GM19351 (cell line): ENCODE data around the gene ADAM12.

Source experiments
- ATAC-seq: cut with Tn5 transposase; IDR thresholded peaks from one replicate; pipeline ENCODE4 v1.9.1; 2021; ENCODE audit warnings: mild to moderate bottlenecking, moderate library complexity; ENCODE audit not compliant: unreplicated experiment

The ADAM12 gene

GRCh38 chr10:126317751-126318150, 70.5 kb downstream of the ADAM12 start:
- ATAC-seq = no peak

DNA sequence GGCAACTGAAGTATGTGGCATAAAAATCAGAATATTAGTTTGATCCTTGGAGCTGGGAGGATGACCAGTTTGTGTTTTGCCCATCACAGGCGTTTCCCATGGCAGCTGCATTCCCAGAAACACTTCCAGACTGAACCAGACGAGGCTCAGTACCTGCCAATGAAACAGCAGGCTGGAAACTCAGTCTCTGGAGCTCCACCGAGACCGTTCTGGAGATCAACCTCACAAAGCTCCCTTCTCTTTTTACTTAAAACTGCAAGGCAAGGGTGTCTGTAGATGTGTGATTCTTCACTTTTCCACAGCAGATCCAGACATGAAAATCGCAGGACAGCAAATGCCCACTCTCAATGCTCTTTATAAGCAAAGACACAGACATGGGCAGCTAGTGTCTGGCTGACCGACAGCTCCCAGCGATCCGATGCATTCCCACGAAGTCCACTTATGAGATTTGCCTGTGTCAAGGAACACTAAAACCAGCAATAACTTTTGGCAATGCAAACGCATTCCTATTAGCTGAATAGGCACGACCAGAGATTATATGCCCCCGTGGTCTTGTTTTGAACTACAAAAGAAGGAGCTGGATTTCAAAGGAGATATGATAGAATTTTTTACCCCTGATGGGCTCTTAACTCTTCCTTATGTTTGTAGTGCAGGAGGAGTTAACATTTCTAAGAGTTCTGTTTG, 72.6 kb downstream of the ADAM12 start:
- ATAC-seq = no peak

DNA sequence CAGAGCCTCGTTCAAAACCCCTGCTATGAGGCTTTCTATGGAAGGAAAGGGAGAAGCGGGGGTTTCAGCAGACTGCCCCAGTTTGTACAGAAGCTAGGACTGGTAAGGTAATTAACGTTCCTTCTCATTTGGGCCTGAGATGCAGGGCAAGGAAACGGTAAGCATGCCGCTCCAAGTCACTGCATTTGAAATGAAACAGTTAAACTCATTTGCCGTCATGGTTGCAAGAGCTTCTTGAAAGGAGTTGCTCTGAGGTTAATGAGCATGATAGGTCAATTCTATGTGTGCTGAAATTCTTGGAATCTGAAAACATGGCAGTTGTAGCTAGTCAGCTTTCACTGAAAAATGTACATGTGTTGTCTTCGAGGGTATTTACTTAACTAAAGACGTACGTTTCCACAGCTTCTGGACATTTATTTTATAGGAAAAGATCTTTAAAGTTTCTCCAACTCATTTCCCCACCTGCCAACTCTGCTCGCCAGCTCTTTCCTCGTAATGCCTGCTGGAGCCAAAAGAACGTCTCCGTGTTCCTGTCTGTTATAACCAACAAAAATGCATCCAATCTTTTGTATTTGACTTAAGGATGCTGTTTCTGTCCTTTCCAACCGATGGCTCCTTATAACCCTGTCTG, 73.3 kb downstream of the ADAM12 start:
- no peak for ATAC-seq

GRCh38 chr10:126312167-126312566, 76.1 kb downstream of the ADAM12 start:
- no peak for ATAC-seq

GRCh38 chr10:126309228-126309883, 78.9 kb downstream of the ADAM12 start:
- ATAC-seq = no peak

DNA sequence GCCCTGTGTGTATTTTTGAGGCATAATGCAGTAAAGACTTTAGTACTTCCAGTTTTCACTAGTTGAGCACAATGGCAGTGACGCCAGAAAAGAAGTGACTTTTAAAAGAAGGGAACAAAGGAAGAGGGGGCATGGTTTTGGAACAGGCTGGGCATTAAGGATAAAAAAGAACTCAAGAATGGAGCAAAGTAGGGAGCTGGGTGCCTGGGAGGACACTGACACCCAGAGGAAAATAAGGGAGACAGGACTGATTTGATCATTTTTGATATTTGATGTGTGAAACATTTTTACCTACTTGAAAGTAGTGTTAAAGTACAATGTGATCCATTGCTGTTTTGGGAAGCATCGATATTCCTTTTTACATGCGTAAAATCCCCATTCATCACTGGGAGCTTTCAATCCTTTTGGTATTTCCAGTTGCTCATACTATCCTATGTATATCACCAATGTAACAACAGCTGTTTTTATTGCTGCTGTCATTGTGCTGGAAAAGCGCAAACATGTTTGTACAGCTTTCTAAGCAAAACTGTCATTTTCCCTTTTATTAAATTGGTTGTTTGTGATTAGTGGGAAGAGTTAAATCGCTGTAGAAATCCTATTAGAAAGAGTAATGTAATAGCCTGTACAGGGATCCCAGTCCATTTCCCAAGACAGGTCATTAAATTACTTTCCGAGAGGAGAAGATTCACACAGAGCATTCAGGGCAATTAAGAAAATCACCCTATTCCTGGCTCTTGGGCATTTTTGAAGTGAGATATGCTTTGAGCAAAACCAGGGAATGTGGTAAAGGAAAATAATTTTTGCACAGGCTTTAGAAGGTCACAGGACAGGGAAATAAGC, 85.2 kb downstream of the ADAM12 start:
- ATAC-seq = no peak

- ATAC-seq = no peak
These were observed 85.9 kb downstream of the ADAM12 start for GRCh38 chr10:126302476-126302756.

GRCh38 chr10:126301701-126302475, 86.4 kb downstream of the ADAM12 start:
- ATAC-seq = no peak

- ATAC-seq = no peak
These were observed 93.8 kb downstream of the ADAM12 start for GRCh38 chr10:126294451-126294850.

GRCh38 chr10:126290232-126290631, 98.0 kb downstream of the ADAM12 start:
- no peak for ATAC-seq

DNA sequence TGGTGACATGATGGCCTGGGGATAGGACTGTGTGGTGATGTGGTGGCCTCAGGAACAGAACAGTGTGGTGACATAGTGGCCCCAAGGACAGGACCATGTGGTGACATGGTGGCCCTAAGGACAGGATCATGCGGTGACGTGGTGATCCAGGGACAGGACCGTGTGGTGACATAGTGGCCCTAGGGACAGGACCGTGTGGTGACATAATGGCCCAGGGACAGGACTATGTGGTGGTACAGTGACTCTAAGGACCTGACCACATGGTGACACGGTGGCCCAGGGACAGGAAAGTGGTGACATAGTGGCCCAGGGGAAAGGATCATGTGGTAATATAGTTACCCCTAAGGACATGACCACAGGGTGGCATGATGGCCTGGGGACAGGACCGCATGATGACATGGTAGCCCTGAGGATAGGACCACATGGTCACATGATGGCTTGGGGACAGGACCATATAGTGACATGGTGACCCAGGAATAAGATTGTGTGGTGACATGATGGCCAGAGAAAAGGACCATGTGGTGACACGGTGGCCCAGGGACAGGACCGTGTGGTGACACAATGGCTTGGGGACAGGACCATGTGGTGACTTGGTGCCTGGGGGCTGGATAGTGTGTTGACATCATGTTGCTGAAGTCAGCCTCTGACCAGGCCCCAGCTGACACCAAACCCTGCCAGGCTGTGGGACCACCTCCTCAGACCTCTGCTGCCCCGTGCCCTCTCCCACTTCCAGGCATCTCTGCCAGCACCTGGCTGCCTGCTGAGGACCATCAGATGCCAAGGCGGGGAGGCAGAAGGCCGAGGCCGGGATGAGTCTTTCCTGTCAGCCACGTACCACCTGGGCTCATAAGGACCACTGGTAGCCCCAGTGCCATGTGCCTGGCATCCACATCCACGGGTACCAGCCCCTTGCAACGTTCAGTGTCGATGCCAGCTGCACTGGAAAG, 99.5 kb downstream of the ADAM12 start:
- ATAC-seq = no peak

DNA sequence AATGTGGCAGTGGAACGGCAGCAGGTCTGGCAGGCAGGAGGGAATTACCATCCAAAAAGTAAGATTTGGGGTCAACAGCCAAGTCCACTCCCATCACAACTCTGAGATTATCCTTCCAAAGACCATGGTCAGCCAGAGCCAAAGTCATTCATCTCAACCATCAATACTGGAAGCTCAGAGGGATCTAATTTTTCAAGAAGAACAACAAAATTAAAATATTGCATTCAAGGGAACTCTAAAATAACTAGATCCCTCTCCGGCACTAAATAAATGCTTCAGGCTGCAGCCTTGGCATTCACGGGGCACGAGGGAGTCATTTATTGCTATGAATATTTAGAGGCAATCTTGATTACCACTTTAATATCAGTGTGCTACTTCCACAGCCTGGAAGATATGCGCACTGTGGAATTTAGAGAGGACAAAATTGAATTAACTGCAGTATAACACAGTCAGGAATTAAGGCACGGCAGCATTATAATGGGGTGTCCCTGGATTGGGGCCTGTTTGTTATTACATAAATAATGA, 102.0 kb downstream of the ADAM12 start:
- no peak for ATAC-seq

DNA sequence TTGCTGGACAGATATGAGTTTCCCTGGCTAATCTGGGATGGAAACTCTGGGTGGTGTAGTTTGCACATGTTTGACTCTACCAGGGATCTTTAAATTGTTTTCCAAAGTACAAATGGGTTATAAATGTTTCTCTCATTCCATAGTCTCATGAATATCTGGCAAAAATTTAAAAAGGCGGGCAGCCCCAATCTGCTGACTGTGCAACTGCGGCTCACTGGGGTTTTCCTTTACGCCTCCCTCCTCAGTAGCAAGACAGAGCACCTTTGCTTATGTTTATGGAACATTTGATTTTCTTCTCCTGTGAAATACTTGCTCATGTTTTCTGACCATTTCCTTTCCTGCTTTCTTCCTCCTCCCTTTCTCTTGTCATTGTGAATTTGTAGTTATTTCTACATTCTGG, 105.0 kb downstream of the ADAM12 start:
- no peak for ATAC-seq

GRCh38 chr10:126278851-126279250, 109.4 kb downstream of the ADAM12 start:
- no peak for ATAC-seq

- no peak for ATAC-seq
These were observed 111.1 kb downstream of the ADAM12 start for GRCh38 chr10:126277181-126277580.

GRCh38 chr10:126272526-126272925, 115.8 kb downstream of the ADAM12 start:
- no peak for ATAC-seq

DNA sequence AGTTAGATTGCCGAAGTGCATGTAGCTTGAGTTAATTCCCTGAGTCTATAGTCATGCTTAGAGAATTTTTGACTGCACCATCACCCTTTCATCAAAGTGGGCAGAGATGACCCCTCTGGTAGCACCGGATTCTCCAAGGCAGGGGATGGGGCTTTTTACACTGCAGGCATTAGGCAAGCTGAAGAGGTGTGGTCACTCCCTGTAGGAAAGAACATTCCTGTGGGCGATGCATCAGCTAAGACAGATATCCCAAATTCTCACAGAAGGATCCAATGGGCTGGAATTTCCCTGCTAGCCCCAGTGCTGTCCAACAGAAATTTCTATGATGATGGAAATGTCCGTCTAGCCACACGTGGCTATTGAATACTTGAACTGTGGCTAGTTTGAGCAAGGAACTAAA, 118.2 kb downstream of the ADAM12 start:
- no peak for ATAC-seq

DNA sequence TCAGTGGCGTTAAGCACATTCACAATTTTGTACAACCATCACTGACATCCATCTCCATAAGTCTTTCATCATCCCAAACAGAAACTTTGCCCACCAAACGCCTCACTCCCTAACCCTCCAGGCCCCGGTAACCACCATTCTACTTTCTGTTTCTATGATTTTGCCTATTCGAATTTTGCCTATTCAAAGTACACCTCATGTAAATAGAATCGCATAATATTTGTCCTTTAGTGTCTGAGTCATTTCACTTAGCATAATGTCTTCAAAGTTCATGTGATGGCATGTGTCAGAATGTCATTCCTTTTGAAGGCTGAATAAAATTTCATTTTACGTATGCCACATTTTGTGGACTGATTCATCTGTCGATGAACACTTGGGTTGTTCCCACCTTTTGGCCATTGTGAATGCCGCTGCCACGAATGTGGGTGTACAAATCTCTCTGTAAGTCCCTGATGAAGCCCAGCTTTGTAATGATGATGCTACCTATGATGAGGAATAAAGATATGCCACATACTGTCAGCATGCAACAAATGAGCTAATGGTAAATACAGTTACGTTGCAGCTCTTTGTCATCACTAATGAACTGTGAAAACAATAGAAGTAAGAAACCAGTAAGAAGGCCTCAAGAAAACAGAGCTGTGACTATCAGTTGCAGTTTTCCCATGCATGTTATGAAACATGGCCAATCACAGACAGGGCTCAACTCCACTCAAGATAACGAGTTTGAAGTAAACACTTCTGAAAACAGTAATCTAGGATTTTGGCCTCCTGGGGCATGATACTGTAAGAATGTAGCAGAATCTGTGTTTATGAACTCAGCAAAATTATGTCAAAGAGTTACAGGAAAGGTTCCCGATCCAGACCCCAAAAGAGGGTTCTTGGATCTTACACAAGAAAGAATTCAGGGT, 120.0 kb downstream of the ADAM12 start:
- ATAC-seq = no peak
